Measurements from ENCODE around the gene SLC9A8. TPM values are rescaled to one million over a fixed set of nuclear protein-coding genes. Genes with fewer than 3 reads are reported as not detected.

The SLC9A8 gene
- total RNA-seq, 1 donor from 2014 or later = 15.2 TPM

DNA sequence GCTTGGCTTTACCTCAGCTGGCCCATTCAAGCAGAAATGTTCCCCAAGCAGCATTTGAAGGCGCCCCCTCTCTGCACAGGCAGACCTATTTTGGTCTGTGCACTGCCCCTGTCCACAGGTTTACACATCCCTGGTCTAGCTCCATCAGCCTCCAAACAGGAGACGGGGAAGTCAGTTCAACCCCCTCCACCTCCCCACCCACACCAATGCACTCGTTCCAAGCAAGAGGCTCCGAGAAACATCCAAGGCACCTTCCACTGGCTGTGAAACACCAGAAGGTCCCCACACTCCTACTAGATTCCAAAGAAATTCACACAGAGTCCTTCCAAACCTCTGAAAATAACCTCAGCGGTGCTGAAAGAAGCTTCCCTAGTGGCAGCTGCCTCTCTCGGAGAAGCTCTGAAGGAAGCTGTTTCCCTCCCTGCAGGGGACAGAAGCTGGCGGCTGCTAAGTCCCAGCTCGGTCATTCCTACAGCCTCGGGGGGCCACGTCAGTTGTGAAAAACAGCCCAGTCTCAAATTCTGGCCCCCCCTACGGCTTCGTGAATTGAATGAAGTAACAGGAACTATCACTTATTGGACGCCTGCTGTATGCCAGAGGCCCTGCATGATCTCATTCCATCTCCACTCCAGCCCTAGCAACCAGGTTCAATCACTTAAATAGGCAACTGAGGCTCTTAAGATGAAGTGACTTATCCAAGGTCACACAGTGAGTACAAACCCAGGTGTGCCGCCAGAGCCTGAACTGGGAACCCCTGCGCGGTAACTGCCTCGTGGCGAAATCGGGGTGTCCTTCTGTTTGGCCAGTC is 101.9 kb downstream of the SLC9A8 start:
- intact Hi-C loops (cut with micrococcal nuclease) = loop anchor here (2.0 kb wide), 2 partner anchors 22 kb away; partner anchors contain the start of gene RNF114
- peaks cover 23% of the 10 kb centered on the region for H3K4me1 Mint-ChIP-seq
- DNase-seq = no peak
- H3K27me3 Mint-ChIP-seq = no peaks in the 10 kb centered on the region
- H3K27ac Mint-ChIP-seq = peak overlapping the region; percentile 100
- peak overlapping the region; percentile 96 for H3K4me3 Mint-ChIP-seq
- no peaks in the 10 kb centered on the region for H3K9me3 Mint-ChIP-seq
- H3K36me3 Mint-ChIP-seq (ENCODE audit: low read depth) = no peaks in the 10 kb centered on the region

DNA sequence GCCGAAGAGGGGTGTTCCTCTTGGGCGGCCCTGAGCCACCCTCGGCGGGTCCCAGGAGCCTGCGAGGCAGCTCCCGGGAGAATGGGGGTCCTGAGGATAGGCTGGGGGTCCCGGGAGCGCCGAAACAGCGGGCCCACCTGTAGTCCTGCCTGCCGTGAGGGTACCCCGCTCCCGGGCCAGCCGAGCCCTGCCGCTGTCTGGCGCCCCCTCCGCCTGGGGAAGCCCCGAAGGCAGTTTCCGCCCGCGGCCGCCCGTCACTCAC is 102.4 kb downstream of the SLC9A8 start:
- Mint-ChIP-seq H3K4me1 (peaks cover 23% of the 10 kb centered on the region), H3K27me3 (no peaks in the 10 kb centered on the region), H3K9me3 (no peaks in the 10 kb centered on the region), H3K4me3 (peak overlapping the region; percentile 96), H3K27ac (peak overlapping the region; percentile 100), H3K36me3 (ENCODE audit: low read depth) (no peaks in the 10 kb centered on the region)
- DNase-seq = no peak
- intact Hi-C loops (cut with micrococcal nuclease) = loop anchor here (2.0 kb wide), 2 partner anchors 22 kb away; partner anchors contain the start of gene RNF114

DNA sequence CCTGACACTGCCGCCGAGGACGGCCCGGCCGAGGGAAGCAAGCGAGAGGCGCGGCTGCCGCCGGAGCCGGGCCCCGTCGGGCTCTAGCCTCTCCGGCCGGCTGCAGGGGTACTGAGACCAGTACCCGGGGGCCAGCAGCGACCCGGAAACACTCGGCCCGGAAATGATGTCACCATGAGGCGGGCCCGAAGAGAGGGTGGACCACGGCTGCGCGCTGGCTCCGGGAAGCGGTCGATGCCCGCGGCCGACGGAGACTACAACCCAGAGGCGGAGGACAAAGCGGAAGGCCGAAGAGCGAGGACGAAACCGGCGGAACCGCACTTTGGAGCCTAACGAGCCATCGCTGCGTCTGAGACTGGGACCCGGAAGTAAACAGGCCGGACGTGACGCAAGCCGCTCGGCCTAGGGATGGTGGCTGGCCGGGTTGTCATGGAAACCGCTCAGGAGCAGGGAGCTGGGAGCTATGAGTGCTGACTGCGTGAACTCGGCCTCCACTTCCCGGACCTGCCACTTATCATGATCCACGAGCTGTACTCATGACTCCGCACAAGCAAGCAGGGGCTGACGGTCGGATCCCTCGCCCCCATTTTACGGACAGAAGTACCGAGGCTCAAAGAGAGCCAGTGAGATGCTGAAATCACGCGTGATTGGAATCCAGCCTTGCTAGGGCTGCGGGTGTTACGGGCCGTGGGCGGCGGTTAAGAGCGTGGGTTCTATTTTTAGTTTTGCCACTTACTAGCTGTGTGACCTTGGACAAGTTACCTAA is 102.9 kb downstream of the SLC9A8 start, which contains the start of gene SPATA2:
SPATA2 (minus strand) TSS at position 150 of the 766 bp plus-strand sequence. CDS start 7,039 bp downstream, outside the sequence.
- DNase-seq = peak; percentile 97
- Mint-ChIP-seq H3K9me3 (no peaks in the 10 kb centered on the region), H3K27ac (peak within 1 kb of the TSS; percentile 100), H3K36me3 (ENCODE audit: low read depth) (no peaks in the 10 kb centered on the region), H3K4me3 (peak within 1 kb of the TSS; percentile 96), H3K4me1 (peaks cover 23% of the 10 kb centered on the region), H3K27me3 (no peaks in the 10 kb centered on the region)
- intact Hi-C loops (cut with micrococcal nuclease) = loop anchor here (2.0 kb wide), 2 partner anchors 21 to 23 kb away; partner anchors contain the start of gene RNF114

DNA sequence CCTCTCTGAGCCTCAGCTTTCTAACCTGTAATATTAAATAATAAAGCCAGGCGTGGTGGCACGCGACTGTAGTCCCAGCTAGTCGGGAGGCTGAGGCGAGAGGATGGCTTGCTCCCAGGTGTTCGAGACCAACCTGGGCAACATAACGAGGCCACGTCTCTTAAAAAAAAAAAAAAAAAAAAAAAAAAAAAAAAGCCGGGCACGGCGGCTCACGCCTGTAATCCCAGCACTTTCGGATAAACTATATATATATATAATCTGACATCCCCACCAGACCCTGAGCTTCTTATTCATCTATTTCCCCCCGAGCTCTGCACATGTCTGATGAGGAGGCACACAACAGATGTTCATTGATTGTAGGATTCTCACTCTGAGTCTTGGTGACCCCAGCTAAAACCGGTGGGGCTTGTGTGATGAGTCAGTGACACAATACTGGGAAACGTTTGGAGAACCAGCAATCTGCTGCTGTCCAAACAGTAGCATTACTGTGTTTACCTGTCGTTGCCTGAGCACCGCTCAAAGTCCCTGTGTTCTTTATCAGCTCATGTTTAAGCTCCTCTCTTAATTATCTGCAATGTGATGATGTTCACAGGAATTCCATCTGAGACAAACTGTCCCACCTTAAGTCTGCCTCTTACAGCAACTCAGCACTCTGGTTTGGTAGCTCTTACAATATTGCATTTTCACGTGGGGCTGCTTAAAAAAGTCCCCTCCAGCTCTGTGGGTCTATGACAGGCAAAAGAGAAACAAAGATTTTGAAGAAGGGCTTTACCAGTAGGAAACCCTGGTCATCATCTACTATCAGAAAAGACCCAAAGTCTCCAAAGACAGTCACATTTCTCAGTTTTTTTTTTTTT is 103.7 kb downstream of the SLC9A8 start:
- intact Hi-C loops (cut with micrococcal nuclease) = no loop called here
- H3K36me3 Mint-ChIP-seq (ENCODE audit: low read depth) = no peaks in the 10 kb centered on the region
- peak overlapping the region; percentile 100 for H3K27ac Mint-ChIP-seq
- H3K27me3 Mint-ChIP-seq = no peaks in the 10 kb centered on the region
- H3K9me3 Mint-ChIP-seq = no peaks in the 10 kb centered on the region
- DNase-seq = no peak
- H3K4me1 Mint-ChIP-seq = peaks cover 23% of the 10 kb centered on the region
- H3K4me3 Mint-ChIP-seq = peak overlapping the region; percentile 96

DNA sequence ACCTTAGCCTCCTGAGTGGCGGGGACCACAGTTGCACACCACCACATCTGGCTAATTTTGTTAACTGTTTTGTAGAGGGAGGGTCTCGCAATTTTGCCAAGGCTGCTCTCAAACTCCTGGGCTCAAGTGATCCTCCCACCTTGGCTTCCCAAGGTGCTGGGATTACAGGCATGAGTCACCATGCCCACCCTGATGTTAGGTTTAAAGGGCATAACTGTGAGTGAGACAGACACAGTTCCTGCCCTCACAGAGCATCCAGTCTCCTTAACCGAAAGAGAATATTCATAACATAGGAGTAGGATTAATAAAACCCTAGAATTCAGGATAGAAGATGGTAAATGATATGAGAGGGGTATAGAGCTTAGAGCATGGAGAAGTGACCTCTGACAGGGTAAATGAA is 105.8 kb downstream of the SLC9A8 start:
- peaks cover 19% of the 10 kb centered on the region for H3K4me1 Mint-ChIP-seq
- intact Hi-C loops (cut with micrococcal nuclease) = no loop called here

DNA sequence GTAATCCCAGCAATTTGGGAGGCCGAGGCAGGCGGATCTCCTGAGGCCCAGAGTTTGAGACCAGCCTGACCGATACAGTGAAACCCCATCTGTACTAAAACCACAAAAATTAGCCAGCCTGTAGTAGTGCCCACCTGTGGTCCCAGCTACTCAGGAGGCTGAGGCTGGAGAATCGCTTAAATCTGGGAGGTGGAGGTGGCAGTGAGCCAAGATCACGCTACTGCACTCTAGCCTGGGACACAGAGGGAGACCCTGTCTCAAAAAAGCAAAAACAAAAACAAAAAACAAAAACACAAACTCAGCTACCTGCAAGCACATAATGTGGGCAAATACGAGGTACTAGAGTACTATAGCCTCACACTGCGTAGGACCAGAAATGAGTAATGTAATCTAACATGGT is 106.4 kb downstream of the SLC9A8 start:
- H3K9me3 Mint-ChIP-seq = no peaks in the 10 kb centered on the region
- H3K4me1 Mint-ChIP-seq = peaks cover 15% of the 10 kb centered on the region
- no peak for DNase-seq
- intact Hi-C loops (cut with micrococcal nuclease) = no loop called here
- no peak overlapping the region for H3K4me3 Mint-ChIP-seq
- H3K36me3 Mint-ChIP-seq (ENCODE audit: low read depth) = no peaks in the 10 kb centered on the region
- no peak overlapping the region for H3K27ac Mint-ChIP-seq
- no peaks in the 10 kb centered on the region for H3K27me3 Mint-ChIP-seq

More for the DNA sequence above, 105.8 kb downstream of the SLC9A8 start:
- Mint-ChIP-seq H3K36me3 (ENCODE audit: low read depth) (no peaks in the 10 kb centered on the region), H3K4me3 (no peak overlapping the region), H3K27me3 (no peaks in the 10 kb centered on the region), H3K27ac (no peak overlapping the region), H3K9me3 (no peaks in the 10 kb centered on the region)
- DNase-seq = no peak

DNA sequence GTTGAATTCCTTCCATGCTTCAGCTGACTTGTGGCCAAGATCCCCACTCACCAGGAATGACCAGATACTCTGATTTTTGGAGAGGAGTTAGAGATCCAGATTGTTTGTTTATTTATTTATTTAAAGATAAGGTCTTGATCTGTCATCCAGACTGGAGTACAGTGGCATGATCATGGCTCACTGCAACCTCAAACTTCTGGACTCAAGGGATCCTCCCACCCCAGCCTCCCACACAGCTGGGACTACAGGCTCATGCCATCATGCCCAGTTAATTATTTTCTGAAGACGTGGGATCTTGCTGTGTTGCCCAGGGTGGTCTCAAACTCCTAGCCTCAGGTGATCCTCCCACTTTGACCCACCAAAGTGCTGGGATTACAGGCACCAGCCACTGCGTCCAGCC is 106.8 kb downstream of the SLC9A8 start:
- no peak overlapping the region for H3K4me3 Mint-ChIP-seq
- DNase-seq = no peak
- no peak overlapping the region for H3K27ac Mint-ChIP-seq
- no peaks in the 10 kb centered on the region for H3K36me3 Mint-ChIP-seq (ENCODE audit: low read depth)
- H3K4me1 Mint-ChIP-seq = peaks cover 11% of the 10 kb centered on the region
- intact Hi-C loops (cut with micrococcal nuclease) = no loop called here
- H3K9me3 Mint-ChIP-seq = no peaks in the 10 kb centered on the region
- no peaks in the 10 kb centered on the region for H3K27me3 Mint-ChIP-seq

DNA sequence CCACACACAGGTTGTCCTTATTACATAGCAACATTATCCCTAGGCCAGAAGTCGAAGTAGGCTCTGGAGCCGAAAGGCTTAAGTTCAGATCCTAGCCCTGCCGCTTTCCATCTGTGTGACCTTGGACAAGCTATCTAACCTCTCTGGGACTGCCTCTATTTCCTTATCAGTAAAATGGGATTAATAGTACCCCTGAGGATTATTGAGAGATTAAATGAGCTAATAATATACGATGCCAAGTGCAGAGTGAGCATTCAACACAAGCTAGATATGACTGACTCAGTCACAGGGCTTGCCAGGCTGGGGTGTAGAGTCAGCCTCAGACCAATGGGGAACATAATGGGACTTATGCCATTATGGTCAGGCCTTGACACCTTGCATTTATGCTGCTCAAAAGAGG is 111.6 kb downstream of the SLC9A8 start:
- Mint-ChIP-seq H3K9me3 (no peaks in the 10 kb centered on the region), H3K4me3 (no peak overlapping the region), H3K4me1 (peaks cover 3% of the 10 kb centered on the region), H3K27me3 (peaks cover 2% of the 10 kb centered on the region), H3K36me3 (ENCODE audit: low read depth) (no peaks in the 10 kb centered on the region), H3K27ac (no peak overlapping the region)
- DNase-seq = no peak
- intact Hi-C loops (cut with micrococcal nuclease) = no loop called here

DNA sequence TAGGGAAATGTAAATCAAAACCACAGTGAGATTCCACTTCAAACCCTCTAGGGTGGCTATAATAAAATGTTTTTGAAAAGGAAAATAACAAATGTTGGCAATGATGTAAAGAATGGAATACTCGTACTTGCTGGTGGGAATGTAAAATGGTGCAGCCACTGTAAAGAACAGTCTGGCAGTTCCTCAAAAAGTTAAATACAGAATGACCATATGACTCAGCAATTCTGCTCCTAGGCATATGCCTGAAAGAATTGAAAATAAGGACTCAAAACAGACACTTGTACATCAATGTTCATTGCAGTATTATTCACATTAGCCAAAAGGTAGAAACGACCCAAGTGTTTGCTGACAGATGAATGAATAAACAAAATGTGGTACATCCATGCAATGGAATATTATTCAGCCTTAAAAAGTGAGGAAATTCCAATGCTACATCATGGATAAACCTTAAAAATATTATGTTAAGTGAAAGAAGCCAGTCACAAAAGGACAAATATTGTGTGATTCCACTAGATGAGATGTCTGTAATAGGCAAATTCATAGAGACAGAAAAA is 113.3 kb downstream of the SLC9A8 start:
- Mint-ChIP-seq H3K4me3 (no peak overlapping the region), H3K27me3 (peaks cover 2% of the 10 kb centered on the region), H3K9me3 (no peaks in the 10 kb centered on the region), H3K4me1 (peaks cover 3% of the 10 kb centered on the region), H3K36me3 (ENCODE audit: low read depth) (no peaks in the 10 kb centered on the region), H3K27ac (no peak overlapping the region)
- no peak for DNase-seq
- intact Hi-C loops (cut with micrococcal nuclease) = loop anchor here (2.0 kb wide), 1 partner anchor 591 kb away; no protein-coding TSS in a partner anchor

DNA sequence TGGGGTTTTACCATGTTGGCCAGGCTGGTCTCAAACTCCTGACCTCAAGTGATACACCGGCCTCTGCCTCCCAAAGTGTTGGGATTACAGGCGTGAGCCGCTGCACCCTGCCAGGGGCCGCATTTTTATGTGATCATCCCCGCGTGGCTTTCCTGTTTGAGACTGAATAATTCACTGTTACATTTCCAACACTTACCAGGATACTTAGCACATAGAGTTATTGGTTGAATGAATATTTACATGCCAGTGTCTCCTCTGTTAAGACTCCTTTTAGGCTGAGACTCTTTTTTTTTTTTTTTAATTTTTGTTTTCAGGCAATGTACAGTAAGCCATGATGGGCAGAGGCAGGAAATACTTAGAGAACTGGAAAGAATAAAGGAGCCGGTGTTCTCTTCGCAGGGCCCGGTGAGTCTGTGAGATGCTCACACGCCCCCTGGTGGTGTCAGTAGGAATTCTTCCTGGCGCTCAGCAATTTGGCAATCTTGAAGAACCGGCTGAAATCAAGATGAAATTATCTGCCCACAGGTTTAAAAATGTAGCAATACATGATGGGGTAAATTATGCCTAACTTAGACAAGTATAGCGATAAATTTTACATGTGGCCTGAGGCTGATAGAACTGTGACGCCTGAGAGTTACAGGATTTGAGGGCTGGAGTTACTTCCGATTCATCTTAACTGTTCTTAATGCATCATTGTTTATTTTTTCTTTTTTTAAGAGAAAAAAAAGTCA is 115.9 kb downstream of the SLC9A8 start:
- H3K36me3 Mint-ChIP-seq (ENCODE audit: low read depth) = no peaks in the 10 kb centered on the region
- DNase-seq = peak; percentile 93
- H3K4me3 Mint-ChIP-seq = no peak overlapping the region
- peak overlapping the region; percentile 28 for H3K27ac Mint-ChIP-seq
- H3K9me3 Mint-ChIP-seq = no peaks in the 10 kb centered on the region
- intact Hi-C loops (cut with micrococcal nuclease) = loop anchor here (1.0 to 2.0 kb wide), 2 partner anchors 36 to 317 kb away; no protein-coding TSS in a partner anchor
- H3K4me1 Mint-ChIP-seq = peaks cover 3% of the 10 kb centered on the region
- H3K27me3 Mint-ChIP-seq = peaks cover 2% of the 10 kb centered on the region

DNA sequence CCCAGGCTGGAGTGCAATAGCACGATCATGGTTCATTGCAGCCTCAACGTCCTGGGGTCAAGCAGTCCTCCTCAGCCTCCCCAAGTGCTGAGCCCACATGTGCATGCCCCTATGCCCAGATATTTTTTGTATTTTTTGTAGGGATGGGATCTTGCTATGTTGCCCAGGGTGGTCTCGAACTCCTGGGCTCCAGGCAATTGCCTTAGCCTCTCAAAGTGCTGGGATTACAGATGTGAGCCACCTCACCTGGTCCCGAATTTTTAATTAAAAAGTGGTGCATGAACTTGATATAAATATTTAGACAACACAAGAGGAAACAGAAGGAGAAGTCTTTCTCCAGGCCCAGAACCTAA is 116.5 kb downstream of the SLC9A8 start:
- intact Hi-C loops (cut with micrococcal nuclease) = loop anchor here (2.0 kb wide), 1 partner anchor 36 kb away; no protein-coding TSS in a partner anchor

DNA sequence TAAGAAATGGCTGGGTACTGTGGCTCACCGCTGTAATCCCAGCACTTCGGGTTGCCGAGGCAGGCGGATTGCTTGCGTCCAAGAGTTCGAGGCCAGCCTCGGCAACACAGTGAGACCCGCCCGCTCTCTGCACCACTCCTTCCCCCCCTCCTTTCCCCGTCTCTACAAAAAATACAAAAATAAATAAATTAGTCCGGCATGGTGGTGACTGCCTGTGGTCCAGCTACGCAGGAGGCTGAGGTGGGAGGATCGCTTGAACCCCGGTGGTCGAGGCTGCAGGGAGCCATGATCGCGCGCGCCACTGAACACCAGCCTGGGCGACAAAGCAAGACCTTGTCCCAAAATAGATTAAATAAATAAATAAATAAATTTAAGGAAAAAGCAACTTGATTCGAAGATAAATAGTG is 123.1 kb downstream of the SLC9A8 start:
- no peak for DNase-seq
- intact Hi-C loops (cut with micrococcal nuclease) = loop anchor here (2.0 to 5.0 kb wide), 2 partner anchors 21 to 393 kb away; partner anchors contain the start of gene SPATA2
- H3K4me3 Mint-ChIP-seq = peak overlapping the region; percentile 53
- peaks cover 35% of the 10 kb centered on the region for H3K4me1 Mint-ChIP-seq
- H3K36me3 Mint-ChIP-seq (ENCODE audit: low read depth) = peaks cover 19% of the 10 kb centered on the region
- no peak overlapping the region for H3K27ac Mint-ChIP-seq
- H3K9me3 Mint-ChIP-seq = no peaks in the 10 kb centered on the region
- H3K27me3 Mint-ChIP-seq = no peaks in the 10 kb centered on the region

More for the DNA sequence above, 116.5 kb downstream of the SLC9A8 start:
- peaks cover 7% of the 10 kb centered on the region for H3K4me1 Mint-ChIP-seq
- no peaks in the 10 kb centered on the region for H3K36me3 Mint-ChIP-seq (ENCODE audit: low read depth)
- no peaks in the 10 kb centered on the region for H3K9me3 Mint-ChIP-seq
- peaks cover 2% of the 10 kb centered on the region for H3K27me3 Mint-ChIP-seq
- DNase-seq = no peak
- H3K4me3 Mint-ChIP-seq = no peak overlapping the region
- H3K27ac Mint-ChIP-seq = no peak overlapping the region
